ENCODE results near the gene MAGEA9B.
"Not testable (repeated sequence)": the region's sequence is repeated elsewhere in the genome, so short reads cannot be mapped to it uniquely, and the experiment has no call there.

Gene MAGEA9B

DNA sequence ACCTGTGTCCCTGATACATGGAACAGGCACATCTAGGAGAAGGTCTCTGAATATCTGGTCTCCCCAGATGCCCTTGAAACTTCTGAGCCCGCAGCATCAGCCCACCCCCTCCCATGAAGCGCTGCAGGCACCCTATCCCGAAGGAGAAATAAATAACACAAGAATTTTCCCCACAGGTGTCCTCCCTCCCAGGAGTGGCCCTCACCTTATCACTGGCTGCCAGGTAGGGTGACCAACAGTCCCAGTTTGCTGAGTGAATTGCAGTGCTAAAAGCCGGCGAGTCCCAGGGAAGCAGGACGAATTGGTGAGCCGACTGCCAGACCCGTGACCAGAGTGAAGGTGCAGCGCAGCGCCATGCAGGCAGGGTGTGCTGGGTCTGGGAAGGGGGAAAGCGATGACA is 53.3 kb downstream of the MAGEA9B start:
- not testable (repeated sequence) for DNase-seq

DNA sequence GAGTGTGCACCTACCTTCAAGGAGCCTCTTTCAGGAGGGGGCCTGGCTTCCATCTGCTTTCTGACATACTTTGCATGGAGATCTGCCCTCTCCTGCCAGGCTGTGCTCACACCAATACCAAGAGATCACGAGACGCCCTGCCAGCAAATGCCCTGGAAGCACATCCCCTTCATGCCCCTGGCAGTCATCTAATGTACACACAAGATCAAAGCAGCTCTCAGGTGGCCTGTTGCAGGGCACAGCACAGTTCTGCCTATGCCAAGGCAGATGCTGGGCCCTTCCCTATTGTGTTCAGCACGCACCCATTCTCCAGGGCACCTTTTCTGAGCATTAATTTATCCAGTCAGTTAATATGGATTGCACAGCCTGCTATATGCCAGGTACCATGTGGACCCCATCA is 54.4 kb downstream of the MAGEA9B start:
- not testable (repeated sequence) for DNase-seq
